Hepatocyte (in vitro differentiated cells): Measurements from ENCODE around the gene SARS2. TPM values are rescaled to one million over a fixed set of nuclear protein-coding genes. Genes with fewer than 3 reads are reported as not detected.

ENCODE experiments used
- DNase-seq: peaks from one replicate; pipeline ENCODE4 v3.0.0-alpha.2; 2016; ENCODE audit warnings: low spot score
- H2AFZ ChIP-seq: fragments of 200-600 bp; sonication (generic); 2 replicates; pipeline ENCODE4 v1.6.0; 2016; ENCODE audit warnings: antibody characterized with exemption, mild to moderate bottlenecking
- H3K27ac ChIP-seq: fragments of 200-600 bp; sonication (generic); 2 replicates; pipeline ENCODE4 v1.5.1; 2016; ENCODE audit warnings: mild to moderate bottlenecking
- H3K27me3 ChIP-seq: fragments of 200-600 bp; sonication (generic); 2 replicates; pipeline ENCODE4 v1.6.1; 2016
- H3K36me3 ChIP-seq: fragments of 200-600 bp; sonication (generic); replicated peaks from 2 replicates; pipeline ENCODE4 v1.5.1; 2016; ENCODE audit warnings: low read depth; ENCODE audit not compliant: insufficient read depth
- H3K4me1 ChIP-seq: fragments of 200-600 bp; sonication (generic); 2 replicates; pipeline ENCODE4 v1.5.1; 2016; ENCODE audit warnings: mild to moderate bottlenecking, moderate library complexity; ENCODE audit not compliant: insufficient read depth
- H3K4me2 ChIP-seq: fragments of 200-600 bp; sonication (generic); 2 replicates; pipeline ENCODE4 v1.6.0; 2016
- H3K4me3 ChIP-seq: fragments of 200-600 bp; sonication (generic); 2 replicates; pipeline ENCODE4 v1.5.1; 2016; ENCODE audit warnings: mild to moderate bottlenecking
- H3K79me2 ChIP-seq: fragments of 200-600 bp; sonication (generic); 2 replicates; pipeline ENCODE4 v1.6.0; 2017; ENCODE audit warnings: mild to moderate bottlenecking
- H3K9me2 ChIP-seq: fragments of 200-600 bp; sonication (generic); replicated peaks from 2 replicates; pipeline ENCODE4 v1.6.0; 2017; ENCODE audit warnings: mild to moderate bottlenecking; ENCODE audit not compliant: insufficient read depth
- H3K9me3 ChIP-seq: fragments of 200-600 bp; sonication (generic); 2 replicates; pipeline ENCODE4 v1.5.1; 2016; ENCODE audit warnings: low read depth, mild to moderate bottlenecking
- H4K20me1 ChIP-seq: fragments of 200-600 bp; sonication (generic); 2 replicates; pipeline ENCODE4 v1.6.0; 2016; ENCODE audit warnings: mild to moderate bottlenecking; ENCODE audit not compliant: insufficient read depth, poor library complexity, severe bottlenecking
- CTCF ChIP-seq: fragments of 200-600 bp; sonication (generic); IDR thresholded peaks from 2 replicates; pipeline ENCODE4 v1.5.1; 2016; ENCODE audit warnings: antibody characterized with exemption, mild to moderate bottlenecking; ENCODE audit not compliant: poor library complexity
- EZH2 ChIP-seq: fragments of 200-600 bp; sonication (generic); IDR thresholded peaks from 2 replicates; pipeline ENCODE4 v1.6.1; 2016; ENCODE audit warnings: antibody characterized with exemption, mild to moderate bottlenecking, borderline replicate concordance
- EZH2phosphoT487 ChIP-seq: fragments of 200-600 bp; sonication (generic); IDR thresholded peaks from one replicate; pipeline ENCODE4 v1.6.1; 2018; ENCODE audit warnings: antibody characterized with exemption, mild to moderate bottlenecking, low read depth, moderate library complexity; ENCODE audit not compliant: unreplicated experiment, severe bottlenecking
- WGBS: methylation state at CpG from one replicate; pipeline ENCODE4 v1.1.6; 2016; ENCODE audit warnings: low lambda C conversion rate; ENCODE audit errors: missing lambda C conversion rate; 5-methylcytosine and 5-hydroxymethylcytosine counted together
- polyA plus RNA-seq: library from polyadenylated mRNA; unstranded; fragments of >200 nt; fragmentation: Nextera tagmentation; extraction: Ambion mirVana; gene quantifications from 2 replicates; pipeline ENCODE4 v1.2.1, GENCODE V29; 2016
- total RNA-seq: library from RNA; depleted of rRNA; stranded (reverse); fragments of >200 nt; gene quantifications from 2 replicates; pipeline ENCODE4 v1.2.3, GENCODE V29; 2014

Gene SARS2
- total and polyA plus RNA-seq, 2 experiments from 2014 or later: 24.2 to 47.7 TPM

GRCh38 chr19:38917516-38917915, 13.0 kb downstream of the SARS2 start:
- Histone ChIP-seq H3K9me2 (no peaks in the 10 kb centered on the region), H3K79me2 (no peaks in the 10 kb centered on the region), H3K27ac (no peak overlapping the region), H3K27me3 (no peaks in the 10 kb centered on the region), H3K9me3 (no peaks in the 10 kb centered on the region), H3K4me3 (no peak overlapping the region), H2AFZ (no peak overlapping the region), H3K4me1 (no peaks in the 10 kb centered on the region), H3K36me3 (no peaks in the 10 kb centered on the region), H3K4me2 (no peak overlapping the region), H4K20me1 (no peaks in the 10 kb centered on the region)
- WGBS: 87% methylated on average over 5 of the region's 9 CpGs
- no peak for DNase-seq
- no peak for TF ChIP-seq EZH2phosphoT487
- no peak for TF ChIP-seq EZH2
- TF ChIP-seq CTCF: no peak

- no peaks in the 10 kb centered on the region for H3K9me3 ChIP-seq
- TF ChIP-seq EZH2phosphoT487 (no peak), EZH2 (no peak), CTCF (no peak)
- H4K20me1 ChIP-seq: no peaks in the 10 kb centered on the region
- H3K4me3 ChIP-seq: no peak overlapping the region
- no peak overlapping the region for H2AFZ ChIP-seq
- H3K9me2 ChIP-seq: no peaks in the 10 kb centered on the region
- no peaks in the 10 kb centered on the region for H3K79me2 ChIP-seq
- H3K27me3 ChIP-seq: no peaks in the 10 kb centered on the region
- no peak overlapping the region for H3K4me2 ChIP-seq
- no peaks in the 10 kb centered on the region for H3K36me3 ChIP-seq
- no peak for DNase-seq
- 92% methylated on average over 40 of the region's 44 CpGs for WGBS
- no peak overlapping the region for H3K27ac ChIP-seq
- no peaks in the 10 kb centered on the region for H3K4me1 ChIP-seq
Observed at GRCh38 chr19:38915329-38916321, 14.9 kb downstream of the SARS2 start.

- TF ChIP-seq EZH2phosphoT487: no peak
- TF ChIP-seq EZH2: no peak
- no peak for TF ChIP-seq CTCF
- H3K27me3 ChIP-seq: no peaks in the 10 kb centered on the region
Observed at GRCh38 chr19:38913958-38914357, 16.6 kb downstream of the SARS2 start.

More at GRCh38 chr19:38913958-38914357, 16.6 kb downstream of the SARS2 start:
- Histone ChIP-seq H2AFZ (no peak overlapping the region), H3K9me3 (no peaks in the 10 kb centered on the region), H3K4me3 (no peak overlapping the region), H4K20me1 (no peaks in the 10 kb centered on the region), H3K36me3 (no peaks in the 10 kb centered on the region), H3K4me1 (no peaks in the 10 kb centered on the region), H3K79me2 (no peaks in the 10 kb centered on the region), H3K4me2 (no peak overlapping the region), H3K9me2 (no peaks in the 10 kb centered on the region), H3K27ac (no peak overlapping the region)
- 92% methylated on average over 8 of the region's 8 CpGs for WGBS
- DNase-seq: no peak
